ENCODE results near the gene CASTOR1. TPM values are rescaled to one million over a fixed set of nuclear protein-coding genes. Genes with fewer than 3 reads are reported as not detected.

Gene CASTOR1
- total and polyA plus RNA-seq, 2 donors (not counting 3 experiments of a cell fraction or from before 2014, with no cell fraction given): 8.1 to 26.8 TPM

DNA sequence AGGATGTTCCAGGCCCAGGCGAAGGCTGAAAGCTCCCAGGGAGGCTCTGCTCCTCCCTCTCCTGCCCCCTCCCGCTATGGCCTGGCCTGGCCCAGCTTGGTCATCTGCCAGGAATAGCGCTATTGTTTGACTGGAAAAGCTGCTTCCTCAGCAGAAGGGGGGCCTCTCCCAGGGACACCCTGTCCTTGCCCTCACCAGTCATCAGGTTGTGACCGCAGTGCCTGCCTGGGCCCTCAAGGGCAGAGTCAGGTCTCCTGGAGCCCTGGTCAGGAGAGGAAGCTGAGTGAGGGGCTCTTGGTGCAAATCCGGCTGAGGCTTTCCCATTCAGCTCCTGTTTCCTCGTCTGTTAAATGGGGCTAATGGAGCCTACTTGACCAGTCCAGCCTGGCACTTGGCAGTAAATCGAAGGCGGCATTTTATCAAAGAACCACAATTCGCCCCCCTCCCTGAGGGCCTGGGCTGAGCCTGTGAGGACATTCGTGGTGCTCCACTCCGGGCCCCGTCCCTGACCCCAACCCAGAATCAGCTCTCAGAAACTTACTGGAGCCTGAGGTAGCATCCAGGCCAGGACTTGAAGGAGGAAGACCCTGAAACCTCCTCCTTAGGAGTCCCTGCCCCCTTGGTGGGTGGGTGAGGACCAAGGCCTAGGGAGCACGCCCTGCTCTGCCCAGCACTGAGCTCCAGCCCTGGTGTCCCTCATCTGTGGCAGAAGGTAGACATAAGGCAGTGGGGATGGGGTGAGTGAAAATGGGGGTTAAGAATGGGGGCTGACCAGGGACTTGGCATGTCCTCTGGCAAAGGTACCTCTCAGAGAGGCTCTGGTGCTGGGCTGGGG lies 2.0 kb upstream of the CASTOR1 start:
- dilution Hi-C loops (cut with MboI; ENCODE audit: extremely low pct_ligation_motif_present, low sequenced_read_pairs): no loop called here
- Histone ChIP-seq H3K4me3 (replicated peaks in 1 of 3; ENCODE audit: insufficient read depth in 1 of 3, low read depth in 1 of 3, low read length in 3 of 3) (no peak overlapping the region), H3K27ac (ENCODE audit: insufficient read depth, low read depth, low read length) (peak overlapping the region; percentile 51), H3K9me3 (replicated peaks; ENCODE audit: control insufficient read depth, insufficient read depth, low read length) (no peaks in the 10 kb centered on the region), H3K27me3 (ENCODE audit: control insufficient read depth in 2 of 2, insufficient read depth in 2 of 2, low read length in 2 of 2) (no peaks in the 10 kb centered on the region), H2AFZ (ENCODE audit: low read depth, low read length) (peak overlapping the region; percentile 16), H3K4me1 (ENCODE audit: control insufficient read depth, extremely low read depth, insufficient read depth, low read length) (peaks cover 28% of the 10 kb centered on the region), H3K79me2 (ENCODE audit: control insufficient read depth, insufficient read depth, low read length) (no peaks in the 10 kb centered on the region), H3K4me2 (ENCODE audit: insufficient read depth, low read length) (no peak overlapping the region), H4K20me1 (replicated peaks; ENCODE audit: control insufficient read depth, extremely low read depth, insufficient read depth, low read length) (no peaks in the 10 kb centered on the region), H3K36me3 (ENCODE audit: control insufficient read depth in 2 of 2, extremely low read depth in 1 of 2, insufficient read depth in 2 of 2, low read length in 2 of 2) (peaks cover 0 to 15% of the 10 kb centered on the region in 2 experiments), H3K9ac (replicated peaks; ENCODE audit: extremely low read depth, insufficient read depth, low read length) (peak overlapping the region; percentile 36), H3K9me1 (replicated peaks; ENCODE audit: control insufficient read depth, extremely low read depth, insufficient read depth, low read length) (no peaks in the 10 kb centered on the region)
- FAIRE-seq (peak; percentile 97), DNase-seq (ENCODE audit: low read depth, low spot score) (peak; percentile 95)
- peak; percentile 86 for TF ChIP-seq POLR2AphosphoS5 (IDR thresholded peaks at IDR 0.05; ENCODE audit: insufficient read depth, low read depth, low read length)
- TF ChIP-seq MYC (IDR thresholded peaks at IDR 0.05; ENCODE audit: low read depth, low read length): no peak
- no peak for TF ChIP-seq FOS (IDR thresholded peaks at IDR 0.05; ENCODE audit: borderline replicate concordance, insufficient read depth, low read length)
- no peak for TF ChIP-seq GATA2 (IDR thresholded peaks at IDR 0.05; ENCODE audit: insufficient read depth, insufficient read length, low read depth, low read length)
- no peak for TF ChIP-seq JUN (IDR thresholded peaks at IDR 0.05; ENCODE audit: borderline replicate concordance, insufficient read depth, insufficient read length, low read depth)
- no peak for TF ChIP-seq MAX (IDR thresholded peaks at IDR 0.05; ENCODE audit: insufficient read depth, insufficient read length)
- TF ChIP-seq CTCF (IDR thresholded peaks at IDR 0.05; ENCODE audit: extremely low read depth in 1 of 2, insufficient read depth in 1 of 2, low read depth in 1 of 2, low read length in 2 of 2): no peak
- peak; percentile 32 for TF ChIP-seq POLR2A (IDR thresholded peaks at IDR 0.05; ENCODE audit: low read depth, low read length)
- no peak for TF ChIP-seq EZH2 (IDR thresholded peaks at IDR 0.05; ENCODE audit: borderline replicate concordance, low read depth, low read length, severe bottlenecking)
- ChIA-PET CTCF (interaction anchor here (0.7 to 2.1 kb wide), 13 partner anchors 8 to 100 kb away, joined by 3 to 22 read pairs (median 4); partner anchors contain the start of genes CCDC157, RNF215, SF3A1 and TBC1D10A), POLR2A (interaction anchor here (0.6 to 1.4 kb wide), 5 partner anchors 14 to 65 kb away, joined by 3 to 9 read pairs (median 4); partner anchors contain the start of genes CCDC157, SF3A1 and TBC1D10A)
- no TSS peak for BruUV-seq (replicated peaks)
- intact Hi-C loops (cut with micrococcal nuclease): loop anchor here (1.0 kb wide), 1 partner anchor 14 kb away; no protein-coding TSS in a partner anchor

Data from endothelial cell of umbilical vein (primary cell).